SU-DHL-6 (cell line): ENCODE data around the gene TMEM132A.
"Not testable (repeated sequence)": the region's sequence is repeated elsewhere in the genome, so short reads cannot be mapped to it uniquely, and the experiment has no call there.

ENCODE experiments used
- EZH2phosphoT487 ChIP-seq: fragments of 200-600 bp; sonication (generic), shearing (Covaris generic); conservative IDR thresholded peaks from 2 replicates; pipeline ENCODE4 v1.6.1; 2018; ENCODE audit warnings: mild to moderate bottlenecking, antibody characterized with exemption, low read length, moderate library complexity, mixed read lengths
- TF ChIP-seq, protein P1 (sequence below): fragments of 200-600 bp; sonication (generic); IDR thresholded peaks from one replicate; pipeline ENCODE4 v1.5.1; 2017; ENCODE audit warnings: antibody characterized with exemption, mild to moderate bottlenecking, low read length, moderate library complexity; ENCODE audit not compliant: insufficient read depth, poor library complexity, severe bottlenecking

DNA sequence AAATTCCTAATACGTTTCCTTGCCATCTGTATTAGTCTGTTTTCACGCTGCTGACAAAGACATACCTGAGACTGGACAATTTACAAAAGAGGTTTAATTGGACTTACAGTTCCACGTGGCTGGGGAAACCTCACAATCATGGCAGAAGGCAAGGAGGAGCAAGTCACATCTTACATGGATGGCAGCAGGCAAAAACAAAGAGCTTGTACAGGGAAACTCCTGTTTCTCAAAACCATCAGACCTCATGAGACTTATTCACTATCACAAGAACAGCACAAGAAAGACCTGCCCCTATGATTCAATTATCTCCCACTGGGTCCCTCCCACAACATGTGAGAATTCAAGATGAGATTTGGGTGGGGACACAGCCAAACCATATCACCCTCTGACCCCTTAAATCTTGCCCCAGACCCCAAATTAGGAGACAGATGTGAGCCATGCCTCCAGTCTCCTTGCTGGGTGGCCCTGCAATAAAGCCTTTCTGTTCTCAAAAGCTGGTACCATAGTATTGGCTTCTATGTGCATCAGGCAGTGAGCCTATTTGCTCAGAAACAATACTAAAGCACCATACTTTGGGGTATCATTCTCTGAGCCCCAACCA lies 14.5 kb upstream of the TMEM132A start:
- TF ChIP-seq, protein P1, sequence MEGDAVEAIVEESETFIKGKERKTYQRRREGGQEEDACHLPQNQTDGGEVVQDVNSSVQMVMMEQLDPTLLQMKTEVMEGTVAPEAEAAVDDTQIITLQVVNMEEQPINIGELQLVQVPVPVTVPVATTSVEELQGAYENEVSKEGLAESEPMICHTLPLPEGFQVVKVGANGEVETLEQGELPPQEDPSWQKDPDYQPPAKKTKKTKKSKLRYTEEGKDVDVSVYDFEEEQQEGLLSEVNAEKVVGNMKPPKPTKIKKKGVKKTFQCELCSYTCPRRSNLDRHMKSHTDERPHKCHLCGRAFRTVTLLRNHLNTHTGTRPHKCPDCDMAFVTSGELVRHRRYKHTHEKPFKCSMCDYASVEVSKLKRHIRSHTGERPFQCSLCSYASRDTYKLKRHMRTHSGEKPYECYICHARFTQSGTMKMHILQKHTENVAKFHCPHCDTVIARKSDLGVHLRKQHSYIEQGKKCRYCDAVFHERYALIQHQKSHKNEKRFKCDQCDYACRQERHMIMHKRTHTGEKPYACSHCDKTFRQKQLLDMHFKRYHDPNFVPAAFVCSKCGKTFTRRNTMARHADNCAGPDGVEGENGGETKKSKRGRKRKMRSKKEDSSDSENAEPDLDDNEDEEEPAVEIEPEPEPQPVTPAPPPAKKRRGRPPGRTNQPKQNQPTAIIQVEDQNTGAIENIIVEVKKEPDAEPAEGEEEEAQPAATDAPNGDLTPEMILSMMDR = not testable (repeated sequence)
- not testable (repeated sequence) for TF ChIP-seq EZH2phosphoT487
